ENCODE data around the gene HAAO. TPM values are rescaled to one million over a fixed set of nuclear protein-coding genes. Genes with fewer than 3 reads are reported as not detected.

The HAAO gene
- total RNA-seq, 2 donors from 2014 or later = 25.3 to 33.7 TPM

- no peak for TF ChIP-seq CTCF (IDR thresholded peaks at IDR 0.05)
- no peaks in the 10 kb centered on the region for H3K9me3 ChIP-seq
- DNase-seq (ENCODE audit: low spot score) = no peak
These were observed 8.9 kb downstream of the HAAO start for GRCh38 chr2:42783511-42783910.

GRCh38 chr2:42781181-42781580 lies 11.2 kb downstream of the HAAO start:
- Histone ChIP-seq H3K36me3 (no peaks in the 10 kb centered on the region), H3K27ac (no peak overlapping the region), H3K4me3 (no peak overlapping the region), H3K27me3 (replicated peaks; ENCODE audit: insufficient read depth) (no peaks in the 10 kb centered on the region), H3K4me1 (ENCODE audit: control insufficient read depth in 1 of 2, low read depth in 2 of 2) (peaks cover 0 to 7% of the 10 kb centered on the region in 2 donors), H3K9me3 (no peaks in the 10 kb centered on the region)
- DNase-seq (ENCODE audit: low spot score) (no peak), ATAC-seq (ENCODE audit: insufficient number of reproducible peaks, low FRiP score, low read depth) (no peak)
- TF ChIP-seq CTCF (IDR thresholded peaks at IDR 0.05) = no peak

More at GRCh38 chr2:42783511-42783910, 8.9 kb downstream of the HAAO start:
- Histone ChIP-seq H3K27me3 (replicated peaks; ENCODE audit: insufficient read depth) (no peaks in the 10 kb centered on the region), H3K4me1 (ENCODE audit: control insufficient read depth in 1 of 2, low read depth in 2 of 2) (peaks cover 0 to 6% of the 10 kb centered on the region in 2 donors), H3K4me3 (no peak overlapping the region), H3K27ac (no peak overlapping the region), H3K36me3 (no peaks in the 10 kb centered on the region)
- ATAC-seq (ENCODE audit: insufficient number of reproducible peaks, low FRiP score, low read depth) = no peak

GRCh38 chr2:42777883-42778805 lies 14.2 kb downstream of the HAAO start:
- ATAC-seq (ENCODE audit: insufficient number of reproducible peaks, low FRiP score, low read depth) = no peak
- Histone ChIP-seq H3K4me1 (ENCODE audit: control insufficient read depth in 1 of 2, low read depth in 2 of 2) (peaks cover 0 to 7% of the 10 kb centered on the region in 2 donors), H3K9me3 (no peaks in the 10 kb centered on the region), H3K4me3 (no peak overlapping the region), H3K27ac (no peak overlapping the region), H3K27me3 (replicated peaks; ENCODE audit: insufficient read depth) (no peaks in the 10 kb centered on the region), H3K36me3 (no peaks in the 10 kb centered on the region)
- TF ChIP-seq CTCF (IDR thresholded peaks at IDR 0.05) = no peak
- DNase-seq (ENCODE audit: low spot score) = no peak

- Histone ChIP-seq H3K9me3 (no peaks in the 10 kb centered on the region), H3K4me3 (no peak overlapping the region), H3K4me1 (ENCODE audit: control insufficient read depth in 1 of 2, low read depth in 2 of 2) (peaks cover 0 to 7% of the 10 kb centered on the region in 2 donors), H3K27me3 (replicated peaks; ENCODE audit: insufficient read depth) (no peaks in the 10 kb centered on the region), H3K27ac (no peak overlapping the region), H3K36me3 (no peaks in the 10 kb centered on the region)
- DNase-seq (ENCODE audit: low spot score) (no peak), ATAC-seq (ENCODE audit: insufficient number of reproducible peaks, low FRiP score, low read depth) (no peak)
- TF ChIP-seq CTCF (IDR thresholded peaks at IDR 0.05) = no peak
These were observed 16.6 kb downstream of the HAAO start for GRCh38 chr2:42775810-42776209.

- DNase-seq (ENCODE audit: low spot score) (no peak), ATAC-seq (ENCODE audit: insufficient number of reproducible peaks, low FRiP score, low read depth) (no peak)
- no peaks in the 10 kb centered on the region for H3K36me3 ChIP-seq
- H3K4me3 ChIP-seq = no peak overlapping the region
- H3K4me1 ChIP-seq (ENCODE audit: control insufficient read depth in 1 of 2, low read depth in 2 of 2) = peaks cover 0 to 7% of the 10 kb centered on the region in 2 donors
- no peaks in the 10 kb centered on the region for H3K9me3 ChIP-seq
- no peaks in the 10 kb centered on the region for H3K27me3 ChIP-seq (replicated peaks; ENCODE audit: insufficient read depth)
- no peak for TF ChIP-seq CTCF (IDR thresholded peaks at IDR 0.05)
- no peak overlapping the region for H3K27ac ChIP-seq
These were observed 17.2 kb downstream of the HAAO start for GRCh38 chr2:42775186-42775585.
